ENCODE results near the gene GBP6. TPM values are rescaled to one million over a fixed set of nuclear protein-coding genes. Genes with fewer than 3 reads are reported as not detected.
"Not testable (repeated sequence)": the region's sequence is repeated elsewhere in the genome, so short reads cannot be mapped to it uniquely, and the experiment has no call there.

The GBP6 gene
- total and polyA plus RNA-seq, 7 donors, result 0.03 to 0.10 (median 0.03) TPM; not detected in 3

DNA sequence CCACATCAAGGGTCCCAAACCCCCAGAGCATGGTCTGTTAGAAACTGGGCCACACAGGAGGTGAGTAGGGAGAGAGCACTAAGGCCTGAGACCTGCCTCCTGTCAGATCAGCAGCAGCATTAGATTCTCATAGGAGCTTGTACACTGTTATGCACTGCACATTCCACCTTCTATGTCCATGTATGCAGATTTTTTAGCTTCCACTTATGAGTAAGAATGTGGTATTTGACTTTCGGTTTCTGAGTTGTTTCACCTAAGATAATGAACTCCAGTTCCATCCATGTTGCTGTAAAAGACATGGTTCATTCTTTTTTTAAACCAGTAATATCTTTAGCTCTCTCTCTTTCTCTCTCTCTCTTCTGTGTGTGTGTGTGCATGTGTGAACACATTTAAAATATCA lies 663 bp upstream of the GBP6 start:
- ATAC-seq (no peak), DNase-seq (no peak)
- Histone ChIP-seq H3K27ac (no peak overlapping the region), H3K4me1 (no peaks in the 10 kb centered on the region), H3K27me3 (ENCODE audit: insufficient read depth in 3 of 3, low read length in 2 of 3) (no peaks in the 10 kb centered on the region), H3K4me3 (no peak overlapping the region), H3K36me3 (ENCODE audit: insufficient read depth in 1 of 2, low read depth in 1 of 2) (no peaks in the 10 kb centered on the region), H3K9me3 (no peaks in the 10 kb centered on the region)
- TF ChIP-seq, protein P1, sequence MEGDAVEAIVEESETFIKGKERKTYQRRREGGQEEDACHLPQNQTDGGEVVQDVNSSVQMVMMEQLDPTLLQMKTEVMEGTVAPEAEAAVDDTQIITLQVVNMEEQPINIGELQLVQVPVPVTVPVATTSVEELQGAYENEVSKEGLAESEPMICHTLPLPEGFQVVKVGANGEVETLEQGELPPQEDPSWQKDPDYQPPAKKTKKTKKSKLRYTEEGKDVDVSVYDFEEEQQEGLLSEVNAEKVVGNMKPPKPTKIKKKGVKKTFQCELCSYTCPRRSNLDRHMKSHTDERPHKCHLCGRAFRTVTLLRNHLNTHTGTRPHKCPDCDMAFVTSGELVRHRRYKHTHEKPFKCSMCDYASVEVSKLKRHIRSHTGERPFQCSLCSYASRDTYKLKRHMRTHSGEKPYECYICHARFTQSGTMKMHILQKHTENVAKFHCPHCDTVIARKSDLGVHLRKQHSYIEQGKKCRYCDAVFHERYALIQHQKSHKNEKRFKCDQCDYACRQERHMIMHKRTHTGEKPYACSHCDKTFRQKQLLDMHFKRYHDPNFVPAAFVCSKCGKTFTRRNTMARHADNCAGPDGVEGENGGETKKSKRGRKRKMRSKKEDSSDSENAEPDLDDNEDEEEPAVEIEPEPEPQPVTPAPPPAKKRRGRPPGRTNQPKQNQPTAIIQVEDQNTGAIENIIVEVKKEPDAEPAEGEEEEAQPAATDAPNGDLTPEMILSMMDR (IDR thresholded peaks at IDR 0.05), result no peak
- intact Hi-C loops (cut with DNase I), result no loop called here
- WGBS, 3 donors, result 50 to 71% (median 65%) methylated on average over 1 of the region's 1 CpG

DNA sequence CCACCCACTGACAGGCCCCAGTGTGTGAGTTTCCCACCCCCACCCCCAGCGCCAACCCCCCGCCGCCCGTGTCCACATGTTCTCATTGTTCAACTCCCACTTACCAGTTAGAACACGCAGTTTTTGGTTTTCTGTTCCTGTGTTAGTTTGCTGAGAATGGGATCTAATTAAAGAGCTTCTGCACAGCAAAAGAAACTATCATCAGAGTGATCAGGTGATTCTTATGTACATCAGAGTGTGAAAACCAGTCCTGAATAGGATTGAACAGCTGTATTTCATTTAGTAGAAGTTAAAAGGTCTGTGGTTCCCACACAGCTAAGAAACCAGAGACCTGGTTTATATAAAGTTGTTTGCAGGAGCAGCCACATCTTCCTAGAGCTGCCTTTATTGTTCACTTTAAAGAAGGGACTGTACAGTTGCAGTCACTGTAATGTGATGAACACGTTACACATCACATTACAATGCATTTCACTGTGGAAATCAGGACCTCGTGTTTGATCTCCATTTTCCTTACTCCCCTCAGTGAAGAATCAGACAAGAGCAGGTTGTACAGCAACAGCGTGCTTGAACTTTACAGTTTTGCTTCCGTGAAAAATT lies 1.2 kb downstream of the GBP6 start:
- intact Hi-C loops (cut with DNase I), result no loop called here
- Histone ChIP-seq H3K27ac (no peak overlapping the region), H3K27me3 (ENCODE audit: insufficient read depth in 3 of 3, low read length in 2 of 3) (no peaks in the 10 kb centered on the region), H3K36me3 (ENCODE audit: insufficient read depth in 1 of 2, low read depth in 1 of 2) (no peaks in the 10 kb centered on the region), H3K9me3 (no peaks in the 10 kb centered on the region), H3K4me1 (no peaks in the 10 kb centered on the region), H3K4me3 (no peak overlapping the region)
- TF ChIP-seq, protein P1 (IDR thresholded peaks at IDR 0.05), result no peak
- ATAC-seq, result no peak
- no peak for DNase-seq
- WGBS, 3 donors, result 65 to 68% (median 68%) methylated on average over 9 of the region's 9 CpGs

DNA sequence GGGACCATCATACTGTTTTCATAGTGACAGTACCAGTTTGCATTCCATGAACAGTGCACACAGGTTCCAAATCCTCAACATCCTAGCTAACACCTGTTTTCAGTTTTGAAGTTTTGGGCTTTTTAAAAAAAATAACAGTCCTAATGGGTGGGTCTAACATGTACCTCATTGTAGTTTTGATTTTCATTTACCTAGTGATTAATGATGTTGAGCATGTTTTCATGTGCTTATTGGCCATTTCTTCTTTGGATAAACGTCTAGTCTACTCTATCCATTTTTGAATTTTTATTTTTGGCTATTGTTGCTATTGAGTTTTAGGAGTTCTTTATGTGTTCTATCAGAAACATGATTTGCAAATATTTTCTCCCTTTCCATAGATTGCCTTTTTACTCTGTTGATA lies 3.4 kb downstream of the GBP6 start:
- Histone ChIP-seq H3K27ac (no peak overlapping the region), H3K36me3 (ENCODE audit: insufficient read depth in 1 of 2, low read depth in 1 of 2) (no peaks in the 10 kb centered on the region), H3K4me3 (no peak overlapping the region), H3K4me1 (no peaks in the 10 kb centered on the region), H3K27me3 (ENCODE audit: insufficient read depth in 3 of 3, low read length in 2 of 3) (no peaks in the 10 kb centered on the region), H3K9me3 (no peaks in the 10 kb centered on the region)
- intact Hi-C loops (cut with DNase I), result no loop called here
- 33 to 63% (median 58%) methylated on average over 1 of the region's 1 CpG for WGBS, 3 donors
- TF ChIP-seq, protein P1 (IDR thresholded peaks at IDR 0.05), result no peak
- no peak for ATAC-seq
- DNase-seq, result no peak

DNA sequence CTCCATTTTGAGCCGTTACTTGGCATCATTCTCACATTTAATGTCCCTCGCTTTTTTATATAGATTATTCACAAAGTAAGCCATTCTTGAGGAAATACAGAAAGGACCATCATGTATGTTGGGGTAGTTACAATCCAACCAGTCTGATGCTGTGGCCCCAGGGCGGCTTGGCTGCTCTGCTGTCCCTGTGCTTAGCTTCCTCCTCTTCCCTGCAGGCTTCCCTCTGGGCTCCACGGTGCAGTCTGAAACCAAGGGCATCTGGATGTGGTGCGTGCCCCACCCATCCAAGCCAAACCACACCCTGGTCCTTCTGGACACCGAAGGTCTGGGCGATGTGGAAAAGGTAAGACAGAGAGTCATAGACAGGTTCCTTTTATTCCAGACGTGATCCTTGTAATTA lies 5.5 kb downstream of the GBP6 start:
- Histone ChIP-seq H3K4me3 (no peak overlapping the region), H3K27ac (no peak overlapping the region), H3K4me1 (no peaks in the 10 kb centered on the region), H3K9me3 (no peaks in the 10 kb centered on the region), H3K36me3 (ENCODE audit: insufficient read depth in 1 of 2, low read depth in 1 of 2) (no peaks in the 10 kb centered on the region), H3K27me3 (ENCODE audit: insufficient read depth in 3 of 3, low read length in 2 of 3) (no peaks in the 10 kb centered on the region)
- intact Hi-C loops (cut with DNase I), result no loop called here
- DNase-seq (no peak), ATAC-seq (no peak)
- 87 to 92% (median 89%) methylated on average over 8 of the region's 8 CpGs for WGBS, 3 donors
- TF ChIP-seq, protein P1 (IDR thresholded peaks at IDR 0.05), result no peak

DNA sequence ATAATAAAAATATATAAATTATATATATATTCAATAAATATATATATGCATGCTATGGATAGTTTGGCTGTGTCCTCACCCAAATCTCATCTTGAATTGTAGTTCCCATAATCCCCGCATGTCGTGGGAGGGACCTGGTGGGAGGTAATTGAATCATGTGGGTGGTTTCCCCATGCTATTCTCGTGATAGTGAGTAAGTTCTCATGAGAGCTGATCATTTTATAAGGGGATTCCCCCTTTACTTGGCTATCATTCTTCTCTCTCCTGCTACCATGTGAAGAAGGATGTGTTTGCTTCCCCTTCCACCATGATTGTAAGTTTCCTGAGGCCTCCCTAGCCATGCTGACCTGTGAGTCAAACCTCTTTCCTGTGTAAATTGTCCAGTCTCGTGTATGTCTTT lies 10.0 kb downstream of the GBP6 start:
- H3K9me3 ChIP-seq; H3K4me3 ChIP-seq; DNase-seq; H3K4me1 ChIP-seq; H3K36me3 ChIP-seq (ENCODE audit: insufficient read depth in 1 of 2, low read depth in 1 of 2); H3K27ac ChIP-seq; intact Hi-C loops (cut with DNase I); H3K27me3 ChIP-seq (ENCODE audit: insufficient read depth in 3 of 3, low read length in 2 of 3); ATAC-seq: not testable (repeated sequence)
- WGBS, 3 donors, result 80 to 84% (median 83%) methylated on average over 4 of the region's 4 CpGs

All from psoas muscle (tissue), 8 donors.